Muscle layer of duodenum (tissue), 2 donors: ENCODE measurements around the gene ITSN2.

Source experiments
- H3K27ac ChIP-seq: one replicate; pipeline ENCODE4 v1.7.0; 2013; ENCODE audit warnings: mild to moderate bottlenecking, low read length
- H3K27me3 ChIP-seq: one replicate; pipeline ENCODE4 v1.7.0; 2013; ENCODE audit warnings: low read depth, mild to moderate bottlenecking, control low read depth, low read length
- H3K36me3 ChIP-seq, 2 donors: one replicate each; pipeline ENCODE4 v1.7.0; 2013; ENCODE audit warnings: low read length in 2 of 2, control low read depth in 1 of 2, mild to moderate bottlenecking in 1 of 2; ENCODE audit not compliant: insufficient read depth in 2 of 2, control insufficient read depth in 1 of 2
- H3K4me1 ChIP-seq, 2 donors: one replicate each; pipeline ENCODE4 v1.7.0; 2013; ENCODE audit warnings: low read length in 2 of 2, mild to moderate bottlenecking in 2 of 2, control low read depth in 1 of 2, moderate library complexity in 1 of 2; ENCODE audit not compliant: insufficient read depth in 2 of 2, control insufficient read depth in 1 of 2
- H3K4me3 ChIP-seq, 2 donors: one replicate each; pipeline ENCODE4 v1.7.0; 2013; ENCODE audit warnings: low read length in 2 of 2, low read depth in 1 of 2, mild to moderate bottlenecking in 1 of 2
- H3K9me3 ChIP-seq, 2 donors: one replicate each; pipeline ENCODE4 v1.7.0; 2013; ENCODE audit warnings: low read length in 2 of 2, control low read depth in 1 of 2, mild to moderate bottlenecking in 1 of 2; ENCODE audit not compliant: control insufficient read depth in 1 of 2
- donor health status: healthy.

The ITSN2 gene

GRCh38 chr2:24332791-24333540, 27.4 kb downstream of the ITSN2 start:
- Histone ChIP-seq H3K27me3 (no peaks in the 10 kb centered on the region), H3K4me3 (no peak overlapping the region), H3K4me1 (peaks cover 15 to 18% of the 10 kb centered on the region in 2 donors), H3K9me3 (no peaks in the 10 kb centered on the region), H3K27ac (no peak overlapping the region), H3K36me3 (no peaks in the 10 kb centered on the region)

- Histone ChIP-seq H3K27ac (no peak overlapping the region), H3K36me3 (no peaks in the 10 kb centered on the region), H3K9me3 (no peaks in the 10 kb centered on the region), H3K4me3 (no peak overlapping the region), H3K27me3 (no peaks in the 10 kb centered on the region), H3K4me1 (peaks cover 13 to 15% of the 10 kb centered on the region in 2 donors)
Observed at GRCh38 chr2:24330161-24330560, 30.2 kb downstream of the ITSN2 start.

- Histone ChIP-seq H3K27ac (no peak overlapping the region), H3K27me3 (no peaks in the 10 kb centered on the region), H3K9me3 (no peaks in the 10 kb centered on the region), H3K4me1 (peaks cover 13 to 15% of the 10 kb centered on the region in 2 donors), H3K36me3 (no peaks in the 10 kb centered on the region), H3K4me3 (no peak overlapping the region)
Observed at GRCh38 chr2:24329700-24330099, 30.6 kb downstream of the ITSN2 start.

GRCh38 chr2:24328010-24328409, 32.3 kb downstream of the ITSN2 start:
- Histone ChIP-seq H3K4me3 (no peak overlapping the region), H3K27me3 (no peaks in the 10 kb centered on the region), H3K27ac (no peak overlapping the region), H3K36me3 (no peaks in the 10 kb centered on the region), H3K4me1 (peaks cover 6 to 15% of the 10 kb centered on the region in 2 donors), H3K9me3 (no peaks in the 10 kb centered on the region)

GRCh38 chr2:24317491-24317920, 42.8 kb downstream of the ITSN2 start:
- Histone ChIP-seq H3K27ac (no peak overlapping the region), H3K36me3 (peaks cover 0 to 4% of the 10 kb centered on the region in 2 donors), H3K4me3 (no peak overlapping the region), H3K9me3 (no peaks in the 10 kb centered on the region), H3K27me3 (no peaks in the 10 kb centered on the region), H3K4me1 (no peaks in the 10 kb centered on the region)

GRCh38 chr2:24315669-24316068, 44.7 kb downstream of the ITSN2 start:
- Histone ChIP-seq H3K9me3 (no peaks in the 10 kb centered on the region), H3K27ac (no peak overlapping the region), H3K4me3 (no peak overlapping the region), H3K36me3 (peaks cover 5 to 19% of the 10 kb centered on the region in 2 donors), H3K4me1 (no peaks in the 10 kb centered on the region), H3K27me3 (no peaks in the 10 kb centered on the region)

- Histone ChIP-seq H3K36me3 (peaks cover 6 to 31% of the 10 kb centered on the region in 2 donors), H3K27me3 (no peaks in the 10 kb centered on the region), H3K9me3 (no peaks in the 10 kb centered on the region), H3K4me1 (no peaks in the 10 kb centered on the region), H3K4me3 (no peak overlapping the region), H3K27ac (no peak overlapping the region)
Observed at GRCh38 chr2:24313744-24314632, 46.3 kb downstream of the ITSN2 start.

GRCh38 chr2:24307961-24308360, 52.4 kb downstream of the ITSN2 start:
- H3K36me3 ChIP-seq = peaks cover 26 to 37% of the 10 kb centered on the region in 2 donors
- H3K27ac ChIP-seq = no peak overlapping the region
- H3K27me3 ChIP-seq = no peaks in the 10 kb centered on the region
- no peaks in the 10 kb centered on the region for H3K9me3 ChIP-seq
- peaks cover 0 to 7% of the 10 kb centered on the region in 2 donors for H3K4me1 ChIP-seq
- H3K4me3 ChIP-seq = no peak overlapping the region

- peak overlapping the region; percentile 5 for H3K27ac ChIP-seq
- H3K4me1 ChIP-seq = peaks cover 0 to 7% of the 10 kb centered on the region in 2 donors
- no peaks in the 10 kb centered on the region for H3K9me3 ChIP-seq
- H3K27me3 ChIP-seq = no peaks in the 10 kb centered on the region
- H3K4me3 ChIP-seq = no peak overlapping the region
- peaks cover 35 to 40% of the 10 kb centered on the region in 2 donors for H3K36me3 ChIP-seq
Observed at GRCh38 chr2:24304631-24305030, 55.7 kb downstream of the ITSN2 start.

- no peaks in the 10 kb centered on the region for H3K27me3 ChIP-seq
- peaks cover 0 to 7% of the 10 kb centered on the region in 2 donors for H3K4me1 ChIP-seq
- no peaks in the 10 kb centered on the region for H3K9me3 ChIP-seq
- no peak overlapping the region for H3K4me3 ChIP-seq
- H3K27ac ChIP-seq = peak overlapping the region; percentile 40
- H3K36me3 ChIP-seq = peaks cover 39 to 40% of the 10 kb centered on the region in 2 donors
Observed at GRCh38 chr2:24304098-24304497, 56.2 kb downstream of the ITSN2 start.

- Histone ChIP-seq H3K27me3 (no peaks in the 10 kb centered on the region), H3K36me3 (peaks cover 46 to 47% of the 10 kb centered on the region in 2 donors), H3K4me1 (peaks cover 0 to 7% of the 10 kb centered on the region in 2 donors), H3K27ac (no peak overlapping the region), H3K4me3 (no peak overlapping the region), H3K9me3 (no peaks in the 10 kb centered on the region)
Observed at GRCh38 chr2:24301599-24301998, 58.7 kb downstream of the ITSN2 start.
